Left ventricle myocardium inferior (tissue), 1 donor: ENCODE measurements around the gene SLCO4A1. TPM values are rescaled to one million over a fixed set of nuclear protein-coding genes. Genes with fewer than 3 reads are reported as not detected.

ENCODE experiments used
- DNase-seq: peaks from one replicate; pipeline ENCODE4 v3.0.0-alpha.2; 2020
- H3K27ac ChIP-seq: fragments of 200-600 bp; replicated peaks from 2 replicates; pipeline ENCODE4 v1.8.0; 2021
- H3K27me3 ChIP-seq: fragments of 200-600 bp; 2 replicates; pipeline ENCODE4 v1.8.0; 2021; ENCODE audit warnings: low read depth
- H3K36me3 ChIP-seq: fragments of 200-600 bp; 2 replicates; pipeline ENCODE4 v1.8.0; 2021
- H3K4me1 ChIP-seq: fragments of 200-600 bp; 2 replicates; pipeline ENCODE4 v1.8.0; 2021
- H3K4me3 ChIP-seq: fragments of 200-600 bp; 2 replicates; pipeline ENCODE4 v1.8.0; 2021; ENCODE audit warnings: mild to moderate bottlenecking, moderate library complexity
- H3K9me3 ChIP-seq: fragments of 200-600 bp; replicated peaks from 2 replicates; pipeline ENCODE4 v1.8.0; 2021
- intact Hi-C: fragments of 100-400 bp; cut with micrococcal nuclease; formaldehyde crosslinking; loops from one replicate; pipeline ENCODE4 v1.11.0; 2022
- total RNA-seq: library from RNA; stranded (reverse); fragmentation: NEBNext Ultra II Directional; extraction: Animal tissue kit (Norgen Biotek cat#: 25700); gene quantifications from one replicate; pipeline ENCODE4 v1.2.1, GENCODE V29; 2021
- TF ChIP-seq, protein P1 (sequence below): fragments of 200-600 bp; IDR thresholded peaks from 2 replicates; pipeline ENCODE4 v1.8.0; 2021; ENCODE audit warnings: antibody characterized with exemption, mild to moderate bottlenecking, borderline replicate concordance
- donor health status: DM: no; HTN: yes; CAD: no; lungs with severe emphysema.

Gene SLCO4A1
- total RNA-seq, 1 donor from 2014 or later: 12.7 TPM

DNA sequence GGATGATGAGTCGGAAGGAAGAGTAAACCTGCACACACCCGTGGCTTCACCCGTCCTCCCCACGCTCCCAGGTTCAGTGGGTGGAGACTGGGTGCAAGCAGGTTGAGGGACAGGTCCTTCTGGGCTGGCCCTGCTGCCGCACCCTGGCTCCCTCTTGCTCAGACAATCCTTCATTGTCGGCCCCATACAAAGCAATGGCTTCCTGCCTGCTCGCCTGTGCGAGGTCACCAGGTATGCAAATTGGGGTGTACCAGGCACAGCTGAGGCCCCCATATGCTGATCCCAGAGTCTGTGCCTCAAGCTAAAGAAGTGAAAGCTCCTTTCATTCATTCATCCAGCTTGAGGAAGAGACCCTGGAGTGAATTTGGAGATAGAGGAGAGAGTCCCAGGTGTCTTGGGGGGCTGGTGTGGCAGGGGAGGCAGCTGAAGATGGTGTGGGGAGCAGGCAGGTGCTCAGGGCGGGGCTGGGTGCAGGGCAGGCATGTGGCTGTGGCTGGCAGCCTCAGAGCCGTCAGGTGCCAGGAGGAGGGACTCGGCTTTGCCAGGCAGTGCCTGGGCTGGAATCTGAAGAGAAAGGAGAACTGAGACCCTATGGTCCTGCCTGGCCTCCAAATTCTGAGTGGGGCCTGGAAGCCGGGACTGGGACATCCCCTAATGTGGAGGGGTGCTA is 4.7 kb downstream of the SLCO4A1 start:
- intact Hi-C loops: no loop called here
- Histone ChIP-seq H3K36me3 (peaks cover 2% of the 10 kb centered on the region), H3K4me3 (no peak overlapping the region), H3K9me3 (no peaks in the 10 kb centered on the region), H3K27me3 (peaks cover 29% of the 10 kb centered on the region), H3K4me1 (peaks cover 98% of the 10 kb centered on the region), H3K27ac (peak overlapping the region; percentile 86)
- no peak for DNase-seq
- TF ChIP-seq, protein P1, sequence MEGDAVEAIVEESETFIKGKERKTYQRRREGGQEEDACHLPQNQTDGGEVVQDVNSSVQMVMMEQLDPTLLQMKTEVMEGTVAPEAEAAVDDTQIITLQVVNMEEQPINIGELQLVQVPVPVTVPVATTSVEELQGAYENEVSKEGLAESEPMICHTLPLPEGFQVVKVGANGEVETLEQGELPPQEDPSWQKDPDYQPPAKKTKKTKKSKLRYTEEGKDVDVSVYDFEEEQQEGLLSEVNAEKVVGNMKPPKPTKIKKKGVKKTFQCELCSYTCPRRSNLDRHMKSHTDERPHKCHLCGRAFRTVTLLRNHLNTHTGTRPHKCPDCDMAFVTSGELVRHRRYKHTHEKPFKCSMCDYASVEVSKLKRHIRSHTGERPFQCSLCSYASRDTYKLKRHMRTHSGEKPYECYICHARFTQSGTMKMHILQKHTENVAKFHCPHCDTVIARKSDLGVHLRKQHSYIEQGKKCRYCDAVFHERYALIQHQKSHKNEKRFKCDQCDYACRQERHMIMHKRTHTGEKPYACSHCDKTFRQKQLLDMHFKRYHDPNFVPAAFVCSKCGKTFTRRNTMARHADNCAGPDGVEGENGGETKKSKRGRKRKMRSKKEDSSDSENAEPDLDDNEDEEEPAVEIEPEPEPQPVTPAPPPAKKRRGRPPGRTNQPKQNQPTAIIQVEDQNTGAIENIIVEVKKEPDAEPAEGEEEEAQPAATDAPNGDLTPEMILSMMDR: no peak

DNA sequence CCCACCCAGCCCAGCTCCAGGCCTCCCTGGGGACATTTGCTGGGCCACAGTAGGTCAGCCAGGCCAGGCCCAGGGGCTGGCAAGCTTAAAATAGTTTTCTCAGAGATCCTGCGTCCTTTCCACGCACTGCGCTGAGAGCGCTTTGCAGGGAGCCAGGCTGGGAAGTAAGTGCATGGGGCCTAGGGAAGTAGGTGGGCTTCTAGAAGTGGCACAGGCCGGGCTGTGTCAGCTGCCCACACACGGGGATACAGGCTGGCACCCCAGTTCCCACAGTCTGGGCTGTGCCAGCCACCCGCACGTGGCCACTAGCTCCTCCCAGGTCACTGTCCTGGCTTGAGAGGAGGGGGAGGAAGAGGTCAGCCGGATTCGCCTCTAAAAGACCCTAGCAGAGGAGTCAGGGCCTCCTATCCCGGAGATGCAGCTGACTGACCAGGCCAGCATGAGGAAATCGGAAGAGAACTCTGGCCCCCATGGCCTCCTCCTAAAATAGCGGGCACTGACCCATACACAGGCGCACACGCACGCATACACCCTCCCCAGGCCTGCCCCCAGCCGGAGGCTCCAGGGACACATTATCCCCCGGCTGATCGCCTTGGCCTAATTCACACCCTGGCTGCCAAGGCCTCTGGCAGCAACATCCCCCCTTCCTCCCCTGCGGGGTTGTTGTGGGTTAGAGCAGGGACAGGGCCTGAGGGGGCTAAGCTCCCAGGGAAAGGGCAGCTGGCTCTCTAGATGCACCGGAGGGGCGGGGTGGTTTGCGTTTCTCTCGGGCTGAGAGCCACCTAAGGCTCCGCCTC is 5.4 kb downstream of the SLCO4A1 start:
- peaks cover 96% of the 10 kb centered on the region for H3K4me1 ChIP-seq
- DNase-seq: no peak
- H3K27me3 ChIP-seq: peaks cover 22% of the 10 kb centered on the region
- intact Hi-C loops: no loop called here
- H3K4me3 ChIP-seq: no peak overlapping the region
- TF ChIP-seq, protein P1: no peak
- peak overlapping the region; percentile 86 for H3K27ac ChIP-seq
- no peaks in the 10 kb centered on the region for H3K9me3 ChIP-seq
- peaks cover 2% of the 10 kb centered on the region for H3K36me3 ChIP-seq

DNA sequence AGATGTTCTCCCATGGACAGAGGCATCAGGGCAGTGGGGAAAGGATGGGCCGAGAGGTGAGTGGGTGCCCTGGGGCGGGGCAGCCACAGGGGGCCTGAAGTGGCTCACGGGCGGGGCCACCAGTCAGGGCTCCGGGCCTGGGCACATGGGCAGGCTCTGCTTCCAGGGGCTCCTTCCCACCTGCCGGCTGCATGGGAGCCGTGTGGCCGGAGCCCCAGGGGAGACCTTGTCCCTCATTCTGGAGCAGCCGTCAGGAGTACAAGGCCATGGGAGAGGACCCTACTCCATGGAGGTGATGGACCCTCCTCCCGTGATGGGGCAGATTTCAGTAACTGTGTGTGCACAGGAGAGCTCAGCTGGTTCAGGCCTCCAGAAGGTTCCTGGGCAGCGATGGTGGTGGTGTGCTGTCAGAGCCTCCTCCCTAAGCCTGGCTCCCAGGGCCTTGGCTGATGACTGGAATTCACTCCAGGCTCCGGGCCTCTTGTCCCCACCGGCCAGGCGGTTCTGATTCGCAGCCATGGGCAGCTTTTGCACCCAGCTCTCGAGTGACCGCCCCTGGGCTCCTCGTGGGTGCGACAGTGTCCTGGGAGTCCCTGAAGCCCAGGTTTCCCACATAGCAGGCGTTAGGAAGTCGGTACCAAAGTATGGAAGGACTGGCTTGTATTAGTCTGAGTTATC is 6.2 kb downstream of the SLCO4A1 start:
- Histone ChIP-seq H3K4me3 (no peak overlapping the region), H3K27me3 (peaks cover 15% of the 10 kb centered on the region), H3K4me1 (peaks cover 96% of the 10 kb centered on the region), H3K9me3 (no peaks in the 10 kb centered on the region), H3K27ac (peak overlapping the region; percentile 86), H3K36me3 (peaks cover 2% of the 10 kb centered on the region)
- intact Hi-C loops: no loop called here
- TF ChIP-seq, protein P1: no peak
- DNase-seq: no peak

DNA sequence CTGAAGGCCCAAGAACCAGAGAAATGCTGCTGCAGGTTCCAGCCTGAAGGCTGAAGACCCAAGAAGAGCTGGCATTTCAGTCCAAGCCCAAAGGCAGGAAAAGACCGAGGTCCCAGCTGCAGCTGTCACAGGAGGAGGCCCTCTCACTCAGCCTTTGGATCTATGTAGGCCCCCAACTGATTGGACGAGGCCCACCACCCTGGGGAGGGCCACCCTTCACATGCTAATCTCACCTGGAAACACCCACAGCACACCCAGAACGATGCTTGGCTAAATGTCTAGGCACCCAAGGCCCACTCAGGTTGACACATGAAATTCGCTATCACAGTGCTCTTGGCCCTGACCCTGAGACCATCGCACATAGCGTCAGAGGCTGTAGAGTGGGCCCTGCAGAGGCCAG is 6.8 kb downstream of the SLCO4A1 start:
- no peak for DNase-seq
- Histone ChIP-seq H3K4me3 (no peak overlapping the region), H3K9me3 (no peaks in the 10 kb centered on the region), H3K27me3 (peaks cover 8% of the 10 kb centered on the region), H3K4me1 (peaks cover 94% of the 10 kb centered on the region), H3K36me3 (peaks cover 2% of the 10 kb centered on the region), H3K27ac (peak overlapping the region; percentile 86)
- intact Hi-C loops: no loop called here
- TF ChIP-seq, protein P1: no peak

DNA sequence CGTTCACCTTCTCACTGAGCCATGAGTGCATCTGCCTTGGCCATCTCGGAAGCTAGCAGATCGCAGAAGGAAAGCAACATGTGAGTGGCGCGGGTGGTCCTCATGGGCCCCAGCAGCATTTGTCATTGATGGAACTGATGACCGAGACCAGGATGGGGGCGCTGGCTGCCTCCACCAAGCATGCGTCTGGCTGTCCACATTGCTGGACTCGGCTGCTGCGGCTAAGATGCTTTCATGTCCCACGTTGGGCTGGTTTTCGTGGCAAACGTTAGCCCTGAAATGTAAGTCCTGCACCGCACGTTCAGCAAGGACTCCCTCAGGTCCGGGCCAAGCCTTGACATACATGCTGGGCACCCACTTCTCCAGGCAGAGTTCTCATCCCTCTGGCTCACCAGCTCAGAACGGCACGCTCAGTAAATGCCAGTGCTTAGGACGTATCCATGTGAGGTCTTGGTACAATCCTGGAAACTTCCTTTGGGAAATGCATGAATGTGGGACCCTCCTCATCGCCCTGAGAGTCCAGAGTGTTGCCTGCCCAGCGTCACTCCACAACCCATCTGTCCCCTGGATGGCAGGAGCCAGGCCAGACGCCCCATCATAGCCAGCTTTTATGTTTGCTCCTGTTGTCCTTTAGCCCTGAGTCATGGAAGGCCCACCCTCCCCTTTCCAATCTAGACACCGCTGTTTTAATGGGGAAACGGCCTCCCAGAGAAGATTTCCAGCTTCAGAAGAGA is 8.4 kb downstream of the SLCO4A1 start:
- H3K4me1 ChIP-seq: peaks cover 91% of the 10 kb centered on the region
- H3K9me3 ChIP-seq: no peaks in the 10 kb centered on the region
- no peak overlapping the region for H3K4me3 ChIP-seq
- TF ChIP-seq, protein P1: no peak
- peaks cover 2% of the 10 kb centered on the region for H3K36me3 ChIP-seq
- no peaks in the 10 kb centered on the region for H3K27me3 ChIP-seq
- intact Hi-C loops: no loop called here
- peak overlapping the region; percentile 96 for H3K27ac ChIP-seq
- no peak for DNase-seq
